GM21576 (cell line): ENCODE data around the gene RITA1.
A peak's percentile ranks its signal among the peaks of the same experiment; 100 is the strongest.

Experiments used
- ATAC-seq: cut with Tn5 transposase; IDR thresholded peaks from one replicate; pipeline ENCODE4 v1.9.1; 2021; ENCODE audit warnings: mild to moderate bottlenecking, moderate library complexity; ENCODE audit not compliant: unreplicated experiment

RITA1 gene

DNA sequence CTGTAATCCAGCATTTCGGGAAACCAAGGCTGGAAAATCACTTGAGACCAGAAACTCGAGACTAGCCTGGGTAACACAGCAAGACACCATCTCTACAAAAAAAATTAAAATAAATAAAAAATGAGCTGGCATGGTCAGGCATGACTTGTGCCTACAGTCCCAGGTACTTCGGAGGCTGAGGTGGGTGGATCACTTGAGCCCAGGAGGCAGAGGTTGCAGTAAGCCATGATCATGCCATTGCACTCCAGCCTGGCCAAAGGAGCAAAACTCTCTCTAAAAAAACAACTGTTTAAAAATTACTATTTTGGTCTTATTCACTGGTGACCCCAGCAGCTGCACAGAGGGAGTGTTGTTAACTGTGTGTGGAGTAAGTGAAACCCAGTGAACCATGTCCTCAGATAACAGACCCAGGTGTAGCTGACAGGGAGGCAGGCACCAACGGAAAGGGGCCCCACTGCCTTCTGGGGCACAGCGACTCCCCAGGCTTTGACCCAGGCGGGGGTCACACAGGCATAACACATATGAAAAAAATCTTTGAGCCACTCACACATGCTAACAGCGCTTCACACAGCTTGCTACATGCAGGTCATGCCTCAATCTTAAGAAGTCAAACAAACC is 12.3 kb upstream of the RITA1 start:
- ATAC-seq = peak; percentile 80

DNA sequence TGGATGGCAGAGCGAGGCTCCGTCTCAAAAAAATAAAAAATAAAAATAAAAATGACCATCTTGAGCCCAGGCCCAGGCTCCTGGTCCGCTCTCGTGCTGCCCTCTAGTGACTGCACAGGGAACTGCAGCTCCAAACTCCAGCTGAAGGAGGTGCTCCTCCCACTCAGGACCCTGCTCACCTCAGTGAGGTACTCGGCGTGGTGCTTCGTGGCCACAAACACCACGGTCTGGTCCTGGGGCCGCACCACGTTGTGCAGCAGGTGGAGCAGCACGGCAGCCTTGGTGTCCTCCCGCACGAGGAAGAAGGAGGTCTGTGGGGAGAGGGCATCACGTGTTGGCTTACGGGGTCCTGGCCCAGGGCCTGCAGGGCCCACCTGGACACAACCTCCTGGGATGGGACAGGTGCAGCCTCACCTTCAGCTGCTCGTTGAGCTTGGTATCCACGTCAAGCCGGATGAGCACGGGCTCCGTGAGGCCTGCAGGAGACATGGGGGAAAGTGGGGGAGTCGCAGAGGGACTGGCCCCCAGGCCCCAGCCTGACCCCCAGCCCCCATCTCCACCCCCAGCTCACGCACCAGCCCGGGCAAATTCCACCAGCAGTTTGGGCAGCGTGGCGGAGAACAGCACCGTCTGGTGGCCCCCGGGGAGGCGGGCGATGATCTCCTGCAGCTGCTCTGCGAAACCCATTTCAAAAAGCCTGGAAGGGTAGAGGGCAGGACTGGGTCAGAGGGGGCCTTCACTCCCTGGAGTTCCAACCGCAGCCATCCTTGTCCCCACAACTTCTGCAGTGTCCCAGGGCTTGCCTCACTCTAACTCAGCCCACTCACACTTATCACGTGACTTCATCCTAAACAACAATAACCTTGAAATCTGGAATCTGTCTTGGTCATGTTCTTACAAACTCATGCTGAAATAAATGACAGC is 10.8 kb upstream of the RITA1 start:
- ATAC-seq = no peak

DNA sequence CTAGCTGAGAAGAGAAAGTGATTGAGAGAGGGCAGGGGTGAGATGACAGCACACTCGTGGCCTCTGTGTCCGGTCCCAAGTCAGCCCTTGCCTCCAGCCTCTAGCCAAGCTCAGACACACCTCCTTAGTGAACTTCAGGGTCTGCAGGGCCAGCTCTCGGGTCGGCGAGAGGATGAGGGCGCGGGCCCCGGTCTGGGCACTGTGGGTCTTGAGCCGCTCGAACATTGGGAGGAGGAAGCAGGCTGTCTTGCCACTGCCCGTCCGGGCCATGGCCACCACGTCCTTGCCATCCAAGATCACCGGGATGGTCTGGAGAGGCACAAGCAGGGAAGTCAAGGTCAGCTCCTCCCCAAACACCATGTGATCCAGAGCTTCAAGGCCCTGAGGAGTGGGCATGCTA is 6.5 kb upstream of the RITA1 start:
- no peak for ATAC-seq

DNA sequence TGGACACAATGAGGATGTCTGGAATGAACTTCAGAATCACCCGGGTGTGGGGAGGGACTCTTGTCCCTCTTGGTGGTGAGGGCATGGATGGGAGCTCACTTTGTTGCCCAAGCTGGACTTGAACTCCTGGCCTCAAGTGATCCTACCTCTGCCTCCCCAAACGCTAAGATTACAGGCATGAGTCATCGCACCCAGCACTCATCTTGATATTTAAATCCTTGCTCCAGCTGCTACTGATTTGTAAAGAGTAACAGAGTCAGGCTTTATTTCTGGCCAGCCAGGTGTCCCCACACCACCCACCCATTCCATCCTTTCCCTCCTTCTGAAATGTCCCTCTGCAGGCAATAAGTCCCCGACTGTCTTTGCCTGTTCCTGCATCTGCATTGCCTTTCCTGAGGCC is 5.2 kb upstream of the RITA1 start:
- ATAC-seq = no peak

DNA sequence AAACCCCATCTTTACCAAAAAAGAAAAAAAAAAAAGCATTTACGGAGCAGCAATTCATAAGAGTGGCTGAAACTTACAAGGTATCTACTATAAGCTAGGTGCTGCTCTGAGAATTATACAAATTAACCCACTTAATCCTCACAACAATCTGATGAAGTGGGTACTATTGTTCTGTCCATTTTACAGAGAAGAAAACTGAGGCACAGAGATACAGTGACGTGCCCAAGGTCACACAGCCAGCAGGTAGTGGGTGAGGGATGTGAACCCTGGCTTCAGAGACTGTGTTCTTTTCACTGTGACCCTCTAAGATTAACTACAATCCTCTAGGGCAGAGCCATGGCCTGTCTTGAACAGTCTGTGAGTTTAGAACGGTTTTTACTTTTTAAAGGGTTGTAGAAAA is 3.5 kb upstream of the RITA1 start:
- ATAC-seq = no peak

DNA sequence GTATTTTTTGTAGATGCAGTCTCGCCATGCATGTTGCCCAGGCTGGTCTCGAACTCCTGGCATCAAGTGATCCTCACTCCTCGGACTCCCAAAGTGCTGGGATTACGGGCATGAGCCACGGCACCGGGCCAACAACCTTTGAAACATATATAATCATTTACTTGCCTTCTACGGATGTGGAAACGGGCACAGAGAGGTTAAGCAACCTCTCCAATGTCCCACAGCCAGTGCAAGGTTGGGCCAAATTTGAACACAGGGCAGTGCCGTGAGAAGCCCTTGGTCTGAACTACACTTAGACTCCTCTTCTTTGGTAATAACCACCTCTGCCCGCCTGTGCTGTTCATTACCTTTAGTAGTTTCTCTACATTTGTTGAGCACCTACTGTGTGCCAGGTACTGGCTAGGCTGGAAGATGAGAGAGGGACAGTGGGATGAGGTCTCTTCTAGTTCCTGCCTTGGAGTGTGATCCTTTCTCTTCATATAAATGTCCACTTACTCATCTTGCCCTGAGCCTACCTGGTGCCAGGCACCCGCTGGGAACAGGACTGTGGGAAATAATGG is 2.4 kb upstream of the RITA1 start:
- no peak for ATAC-seq

DNA sequence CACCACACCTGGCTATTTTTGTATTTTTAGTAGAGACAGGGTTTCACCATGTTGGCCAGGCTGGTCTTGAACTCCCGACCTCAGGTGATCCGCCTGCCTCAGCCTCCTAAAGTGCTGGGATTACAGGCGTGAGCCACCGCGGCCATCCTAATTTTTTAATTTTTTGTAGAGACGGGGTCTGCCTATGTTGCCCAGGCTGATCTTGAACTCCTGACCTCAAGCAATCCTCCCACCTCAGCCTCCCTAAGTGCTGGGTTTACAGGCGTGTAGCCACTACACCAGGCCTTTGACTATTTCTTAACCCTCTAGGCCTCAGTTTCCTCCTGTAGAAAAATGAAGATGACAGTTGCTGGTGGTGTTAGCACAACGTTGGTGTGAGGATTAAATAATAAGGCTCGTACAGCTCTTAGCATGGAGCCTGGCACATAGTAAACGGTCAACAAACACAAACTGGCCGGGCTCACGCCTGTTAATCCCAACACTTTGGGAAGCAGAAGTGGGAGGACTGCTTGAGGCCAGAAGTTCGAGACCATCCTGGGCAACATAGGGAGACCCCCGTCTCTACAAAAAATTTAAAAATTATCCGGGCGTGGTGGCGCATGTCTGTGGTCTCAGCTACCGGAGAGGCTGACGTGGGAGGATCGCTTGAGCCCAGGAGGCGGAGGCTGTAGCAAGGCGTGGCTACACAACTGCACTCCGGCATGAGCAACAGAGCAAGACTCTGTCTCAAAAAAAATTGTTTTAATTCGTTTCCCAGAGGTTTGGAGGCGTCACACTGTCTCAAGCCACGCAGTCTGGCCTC is 1.2 kb upstream of the RITA1 start:
- ATAC-seq = peak; percentile 36

DNA sequence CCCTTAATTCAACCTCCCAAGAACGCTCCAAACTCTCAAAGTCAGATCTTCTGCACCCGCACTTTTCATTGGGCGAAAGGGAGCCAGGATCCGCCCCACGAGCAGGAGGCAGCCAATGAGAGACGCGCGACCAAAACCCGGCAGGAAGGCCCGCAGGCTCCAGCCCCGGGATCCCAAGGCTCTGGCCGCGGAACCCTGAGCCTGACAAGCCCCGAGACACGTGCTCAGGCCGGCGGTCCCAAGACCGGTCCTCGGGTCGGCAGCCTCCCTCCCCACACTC is 681 bp upstream of the RITA1 start:
- peak; percentile 74 for ATAC-seq

DNA sequence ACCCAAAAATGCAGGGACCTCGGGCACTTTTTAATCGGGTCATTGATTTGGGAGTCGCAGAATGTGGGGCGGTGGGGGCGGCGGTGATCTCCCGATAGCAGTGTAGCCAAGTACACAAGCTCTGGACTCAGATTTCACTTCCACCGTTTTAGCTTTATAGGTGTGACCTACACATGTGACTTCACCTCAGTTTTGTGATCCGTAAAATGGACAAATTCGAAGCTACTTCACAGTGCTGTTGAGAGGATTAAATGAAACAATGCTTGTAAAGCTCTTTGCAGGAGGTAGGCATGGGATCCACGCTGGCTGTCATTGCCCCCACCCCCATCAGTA is 478 bp downstream of the RITA1 start:
- ATAC-seq = no peak

DNA sequence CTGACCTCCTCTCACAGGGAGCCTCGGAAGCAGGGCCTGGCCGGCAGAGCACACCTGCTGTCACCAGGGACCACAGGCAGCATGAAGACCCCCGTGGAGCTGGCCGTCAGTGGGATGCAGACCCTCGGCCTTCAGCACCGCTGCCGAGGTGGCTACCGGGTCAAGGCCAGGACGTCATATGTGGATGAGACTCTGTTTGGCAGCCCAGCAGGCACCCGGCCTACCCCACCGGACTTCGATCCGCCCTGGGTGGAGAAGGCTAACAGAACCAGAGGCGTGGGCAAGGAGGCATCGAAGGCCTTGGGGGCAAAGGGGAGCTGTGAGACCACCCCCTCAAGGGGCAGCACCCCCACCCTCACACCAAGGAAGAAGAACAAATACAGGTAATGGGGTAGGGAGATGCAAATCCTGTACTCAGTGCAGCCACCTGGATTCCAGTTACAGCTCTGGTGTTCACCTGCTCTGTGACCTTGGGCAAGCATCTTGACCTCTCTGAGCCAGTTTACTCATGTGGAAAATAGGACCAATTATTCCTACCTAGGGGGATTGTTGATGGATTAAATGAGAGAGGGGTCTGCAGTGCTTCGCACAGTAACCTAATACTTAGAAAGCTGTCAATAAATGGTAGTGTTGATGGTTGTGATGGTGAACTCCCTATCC is 1.3 kb downstream of the RITA1 start:
- ATAC-seq = no peak

DNA sequence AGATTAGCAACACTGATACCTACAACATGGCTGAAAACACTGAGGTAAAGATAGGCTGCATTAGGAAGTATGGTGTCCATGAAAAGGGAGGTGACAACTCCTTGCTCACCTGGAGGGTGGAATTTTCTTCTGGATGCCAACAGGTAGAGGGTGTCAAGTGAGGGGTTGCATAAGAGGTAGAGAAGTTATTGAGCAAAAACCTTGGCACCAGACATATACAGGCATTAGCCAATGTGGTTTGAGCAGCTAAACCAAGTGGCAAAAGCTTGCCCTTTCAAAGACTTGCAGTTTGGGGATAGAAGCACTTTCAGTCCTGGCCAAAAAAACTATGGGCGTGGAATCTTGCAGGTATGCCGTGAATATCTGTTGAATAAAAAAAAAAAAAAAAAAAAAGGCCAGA is 3.8 kb downstream of the RITA1 start:
- no peak for ATAC-seq

DNA sequence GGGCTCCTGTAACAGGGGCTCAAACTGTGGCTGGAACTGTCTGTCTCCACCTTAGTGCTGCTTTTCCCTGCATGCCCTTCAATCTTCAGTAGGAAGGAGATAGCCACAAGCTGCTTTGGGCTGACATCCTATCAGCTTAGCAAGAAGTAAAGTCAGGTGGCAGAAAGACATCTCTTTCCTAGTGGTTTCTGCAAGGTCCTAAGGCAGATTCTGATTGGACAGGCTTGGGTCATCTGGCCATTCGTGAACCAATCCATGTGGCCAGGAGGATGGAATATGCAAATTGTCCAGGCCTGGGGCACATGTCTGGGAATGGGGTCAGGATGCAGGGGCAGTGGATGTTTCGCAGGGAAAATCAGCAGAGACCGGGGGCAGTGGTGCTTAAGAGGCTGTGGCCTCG is 5.2 kb downstream of the RITA1 start:
- ATAC-seq = no peak

DNA sequence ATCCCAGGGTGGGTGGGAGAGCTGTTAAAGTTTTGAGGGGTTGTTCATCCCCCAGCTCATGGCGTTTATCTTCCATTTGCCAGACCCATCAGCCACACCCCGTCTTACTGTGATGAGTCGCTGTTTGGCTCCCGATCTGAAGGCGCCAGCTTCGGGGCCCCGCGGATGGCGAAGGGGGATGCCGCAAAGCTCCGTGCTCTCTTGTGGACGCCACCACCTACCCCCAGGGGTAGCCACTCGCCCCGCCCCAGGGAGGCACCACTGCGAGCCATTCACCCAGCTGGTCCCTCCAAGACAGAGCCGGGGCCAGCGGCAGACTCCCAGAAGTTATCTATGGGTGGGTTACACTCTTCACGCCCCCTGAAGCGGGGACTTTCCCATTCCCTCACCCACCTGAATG is 5.7 kb downstream of the RITA1 start:
- no peak for ATAC-seq

DNA sequence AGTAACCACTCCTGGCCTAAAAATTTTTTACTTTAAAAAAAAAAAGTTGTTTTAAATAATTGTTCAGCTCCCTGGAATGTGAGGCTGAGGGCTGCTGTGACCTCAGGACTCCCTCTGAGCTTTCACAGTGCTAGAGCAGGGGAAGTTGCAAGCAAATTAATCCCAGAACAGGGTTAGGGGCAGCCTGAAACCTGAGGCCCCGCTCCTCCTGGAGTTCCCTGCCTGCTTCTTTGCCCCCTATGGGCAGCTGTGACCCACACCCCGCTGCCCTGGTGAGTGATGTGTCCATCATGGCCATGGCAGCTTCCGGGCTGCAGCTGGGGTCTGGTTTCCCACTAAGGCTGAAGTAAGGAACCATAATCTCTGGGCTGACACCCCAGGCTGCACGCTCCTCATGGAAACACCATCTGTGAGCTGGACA is 9.5 kb downstream of the RITA1 start:
- no peak for ATAC-seq

DNA sequence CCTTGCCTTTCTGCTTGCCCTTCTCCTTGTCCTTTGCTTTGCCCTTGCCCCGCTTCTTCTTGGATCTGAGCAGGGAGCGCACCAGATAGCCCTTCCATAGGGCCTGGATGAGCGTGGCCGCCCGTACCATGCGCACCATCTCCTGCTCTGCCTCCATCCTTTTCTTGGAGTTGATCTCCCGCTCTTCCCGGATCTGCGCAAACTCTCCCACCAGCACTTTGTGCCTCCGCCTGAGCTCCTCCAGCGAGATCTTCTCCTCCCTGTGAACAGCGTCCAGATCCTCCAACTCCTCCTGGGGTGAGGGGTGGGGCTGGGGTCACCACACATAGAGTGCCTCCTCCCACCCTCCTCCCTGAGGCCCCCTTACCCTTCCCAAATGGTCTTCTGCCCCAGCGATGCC is 10.1 kb downstream of the RITA1 start:
- ATAC-seq = no peak

DNA sequence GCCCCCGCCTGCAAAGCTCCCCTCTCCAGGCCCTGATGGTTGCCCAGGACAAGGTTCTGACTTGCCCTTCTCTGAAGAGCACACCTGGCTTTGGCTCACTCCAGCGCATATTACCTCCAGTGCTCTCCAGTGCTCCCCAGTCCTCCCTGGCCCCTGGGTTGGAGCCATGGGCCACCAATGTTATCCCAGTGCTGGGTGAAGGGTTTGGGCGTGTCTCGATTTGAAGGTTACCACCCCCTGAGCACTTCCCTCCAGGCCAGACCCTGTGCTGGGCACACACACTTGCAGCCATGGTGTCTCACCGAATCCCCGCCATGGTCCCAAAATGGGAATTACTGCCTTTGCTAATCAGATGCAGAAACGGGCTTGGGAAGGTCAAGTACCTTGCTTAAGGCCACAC is 11.1 kb downstream of the RITA1 start:
- ATAC-seq = no peak

DNA sequence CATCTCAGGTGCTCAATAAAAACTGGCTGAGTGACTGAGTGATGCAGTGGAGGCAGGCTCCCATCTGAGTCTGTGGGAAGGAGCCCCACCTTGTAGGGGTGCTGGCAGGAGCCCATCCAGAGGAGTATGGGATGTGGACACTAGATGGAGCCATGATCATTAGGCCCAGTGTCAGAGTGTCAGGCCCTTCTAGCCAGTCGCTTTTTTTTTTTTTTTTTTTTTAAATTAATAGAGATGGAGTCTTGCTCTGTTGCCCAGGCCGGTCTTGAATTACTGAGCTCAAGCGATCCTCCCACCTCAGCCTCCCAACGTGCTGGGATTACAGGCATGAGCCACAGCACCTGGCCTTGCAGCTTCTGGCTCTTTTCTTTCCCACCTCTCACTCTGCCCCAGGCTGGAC is 11.5 kb downstream of the RITA1 start:
- peak; percentile 60 for ATAC-seq

DNA sequence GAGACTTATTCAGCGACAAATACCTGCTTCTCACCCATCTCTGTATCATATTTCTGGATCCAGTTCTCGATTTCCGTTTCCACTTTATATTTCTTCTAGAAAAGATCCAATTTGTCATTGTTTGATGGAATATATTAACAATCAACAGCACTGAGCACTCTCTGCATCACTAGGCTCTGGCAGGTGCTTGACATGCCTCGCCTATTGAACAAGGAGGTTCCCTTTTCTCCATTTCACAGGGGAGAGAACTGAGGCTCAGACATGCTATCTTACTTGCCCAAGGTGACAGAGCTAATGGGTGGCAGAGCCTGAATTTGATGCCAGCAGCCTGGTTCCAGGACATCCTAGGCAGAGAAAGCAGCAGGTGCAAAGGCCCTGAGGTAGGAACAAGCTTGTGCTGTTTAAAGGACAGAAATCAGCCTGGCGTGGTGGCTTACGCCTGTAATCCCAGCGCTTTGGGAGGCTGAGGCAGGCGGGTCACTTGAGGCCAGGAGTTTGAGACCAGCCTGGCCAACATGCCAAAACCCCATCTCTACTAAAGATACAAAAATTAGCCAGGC is 12.1 kb downstream of the RITA1 start:
- no peak for ATAC-seq

DNA sequence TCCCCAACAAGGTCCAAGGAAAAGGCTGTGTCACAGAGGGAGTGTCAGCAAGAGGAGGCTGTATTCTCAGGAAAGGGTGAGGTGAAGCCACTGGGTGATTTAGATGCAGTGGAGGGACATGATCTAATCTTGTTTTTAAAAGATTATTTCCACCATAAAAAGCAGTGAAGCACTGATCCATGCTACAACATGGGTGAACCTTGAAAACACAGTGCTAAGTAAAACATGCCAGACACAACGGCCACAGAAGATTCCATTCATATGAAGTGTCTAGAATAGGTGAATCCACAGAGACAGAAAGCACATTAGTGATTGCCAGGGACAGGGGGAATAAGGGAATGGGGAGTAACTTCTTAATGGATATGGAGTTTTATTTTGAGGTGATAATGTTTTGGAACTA is 12.8 kb downstream of the RITA1 start:
- no peak for ATAC-seq

DNA sequence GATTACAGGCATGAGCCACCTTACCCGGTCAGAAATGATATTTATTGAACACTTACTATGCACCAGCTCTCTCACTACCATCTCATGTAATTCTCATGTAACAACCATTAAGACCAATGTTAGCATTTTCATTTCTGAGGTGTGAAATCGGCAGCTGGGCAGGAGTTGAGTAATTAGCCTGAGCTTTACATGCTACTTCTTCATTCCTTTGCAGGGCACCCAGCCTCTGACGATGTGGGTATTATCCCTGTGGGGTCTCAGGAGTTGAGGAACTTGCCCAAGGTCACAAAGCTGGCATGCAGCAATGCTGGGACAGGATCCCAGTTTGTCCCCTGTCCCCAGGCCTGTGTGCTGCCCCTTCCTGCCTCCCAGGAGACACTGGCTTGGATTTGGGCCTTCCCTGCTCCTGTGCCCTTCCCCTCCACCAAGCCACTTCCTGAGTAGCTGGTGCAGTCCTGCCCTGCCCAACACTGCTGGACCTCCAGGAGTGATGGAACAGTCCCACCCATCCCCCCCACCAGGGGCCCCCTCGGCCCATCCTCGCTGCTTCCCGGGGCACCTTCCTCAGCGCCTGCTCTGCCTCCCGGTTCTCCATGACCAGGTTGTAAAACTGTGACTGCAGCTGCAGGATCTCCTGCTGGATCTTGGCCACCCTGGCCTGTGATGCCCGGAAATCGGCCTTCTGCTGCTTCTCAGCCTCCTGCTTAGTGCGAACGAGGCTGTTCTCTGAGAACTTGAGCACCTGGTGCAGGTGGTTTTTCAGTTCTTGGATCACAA is 14.7 kb downstream of the RITA1 start:
- no peak for ATAC-seq
